GM15510 (cell line): ENCODE data around the gene RIPK3.

Source experiments
- POLR2A ChIP-seq: IDR thresholded peaks from 3 replicates; pipeline ENCODE4 v1.6.1; 2011; ENCODE audit warnings: borderline replicate concordance; ENCODE audit not compliant: insufficient read length; ENCODE audit errors: extremely low read depth

The RIPK3 gene

GRCh38 chr14:24362241-24362960 lies 22.6 kb upstream of the RIPK3 start:
- TF ChIP-seq POLR2A, result no peak

- TF ChIP-seq POLR2A, result no peak
Observed at GRCh38 chr14:24361326-24361725, 21.5 kb upstream of the RIPK3 start.

DNA sequence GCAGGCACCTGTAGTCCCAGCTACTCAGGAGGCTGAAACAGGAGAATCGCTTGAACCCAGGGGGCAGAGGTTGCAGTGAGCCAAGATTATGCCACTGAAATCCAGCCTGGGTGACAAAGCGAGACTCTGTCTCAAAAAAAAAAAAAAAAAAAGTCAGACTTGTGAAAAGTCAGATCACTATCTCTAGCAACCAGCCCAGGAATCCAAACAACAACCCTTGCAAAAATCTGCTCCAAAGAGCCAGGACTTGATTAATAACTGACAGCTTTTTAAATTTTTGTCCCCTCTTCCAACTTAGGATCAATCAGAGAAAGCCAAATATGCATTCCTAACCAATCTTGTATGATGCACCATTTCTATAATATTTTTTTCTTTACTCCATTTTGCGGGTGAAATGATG lies 20.5 kb upstream of the RIPK3 start:
- no peak for TF ChIP-seq POLR2A

DNA sequence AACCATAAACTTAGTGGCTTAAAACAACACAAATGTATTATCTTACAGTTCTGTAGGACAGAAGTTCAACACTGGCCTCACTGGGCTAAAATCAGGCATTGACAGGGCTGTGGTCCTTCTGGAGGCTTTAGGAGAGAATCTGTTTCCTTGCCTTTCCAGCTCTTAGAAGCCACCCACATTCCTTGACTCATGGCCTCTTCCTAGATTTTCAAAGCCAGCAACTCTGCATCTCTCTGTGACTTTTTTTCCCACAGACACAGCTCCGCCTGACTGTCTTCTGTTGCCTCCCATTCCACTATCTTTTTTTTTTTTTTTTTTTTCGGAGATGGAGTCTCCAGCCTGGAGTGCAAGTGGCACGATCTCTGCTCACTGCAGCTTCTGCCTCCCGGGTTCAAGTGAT lies 16.4 kb upstream of the RIPK3 start:
- no peak for TF ChIP-seq POLR2A

DNA sequence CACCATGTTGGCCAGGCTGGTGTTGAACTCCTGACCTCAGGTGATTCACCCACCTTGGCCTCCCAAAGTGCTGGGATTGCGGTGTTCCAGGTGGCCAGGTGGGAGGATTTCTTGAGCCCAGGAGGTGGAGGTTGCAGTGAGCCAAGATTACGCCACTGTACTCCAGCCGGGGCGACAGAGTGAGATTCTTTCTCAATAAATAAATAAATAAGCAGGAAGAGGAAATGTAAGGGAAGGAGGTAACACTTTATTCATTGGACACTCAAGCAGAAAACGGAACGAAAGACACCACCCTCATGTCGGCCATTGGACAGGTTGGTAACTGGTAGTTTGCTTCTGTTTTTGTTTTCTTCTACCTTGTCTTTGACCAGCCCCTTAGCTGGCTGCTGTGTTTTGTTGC lies 15.2 kb upstream of the RIPK3 start:
- TF ChIP-seq POLR2A, result no peak

GRCh38 chr14:24353559-24354481 lies 14.0 kb upstream of the RIPK3 start:
- no peak for TF ChIP-seq POLR2A

DNA sequence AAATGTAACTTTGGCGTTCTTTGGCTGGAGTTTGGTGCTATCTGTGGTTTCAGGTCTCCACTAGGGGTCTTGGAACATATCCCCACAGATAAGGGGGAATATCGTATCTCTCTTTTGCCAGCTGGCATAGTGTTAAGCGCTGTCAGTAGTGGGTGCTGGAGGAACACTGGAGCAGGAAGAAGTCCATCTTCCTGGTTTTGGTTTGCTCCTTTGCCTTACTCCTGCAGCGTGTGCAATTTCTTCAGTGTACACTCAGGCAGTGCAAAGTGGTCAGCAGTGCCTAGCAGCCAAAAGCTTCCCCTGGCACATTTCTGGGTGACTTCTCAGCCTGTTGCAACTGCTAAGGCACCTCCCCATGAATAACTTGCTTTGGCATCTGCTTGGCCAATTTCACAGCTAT lies 11.7 kb upstream of the RIPK3 start:
- no peak for TF ChIP-seq POLR2A

DNA sequence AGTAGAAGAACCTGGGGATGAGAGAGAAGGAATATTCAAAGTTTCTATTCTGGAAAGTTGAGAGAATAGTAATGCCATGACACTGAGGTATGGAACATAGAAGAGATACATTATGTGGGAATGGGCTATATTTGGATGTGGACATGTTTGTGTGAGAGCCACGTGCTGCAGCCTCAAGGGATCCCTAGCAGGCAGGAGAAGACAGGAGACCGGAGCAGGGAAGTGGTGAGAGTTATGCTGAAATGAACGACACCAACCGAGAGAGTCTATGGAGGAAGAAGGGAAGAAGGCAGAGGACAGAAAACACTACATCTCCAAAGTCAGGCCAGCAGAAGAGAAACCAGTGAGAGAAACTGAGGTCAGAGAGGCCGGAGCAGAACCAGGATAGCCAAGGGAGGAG lies 10.0 kb upstream of the RIPK3 start:
- TF ChIP-seq POLR2A, result no peak

DNA sequence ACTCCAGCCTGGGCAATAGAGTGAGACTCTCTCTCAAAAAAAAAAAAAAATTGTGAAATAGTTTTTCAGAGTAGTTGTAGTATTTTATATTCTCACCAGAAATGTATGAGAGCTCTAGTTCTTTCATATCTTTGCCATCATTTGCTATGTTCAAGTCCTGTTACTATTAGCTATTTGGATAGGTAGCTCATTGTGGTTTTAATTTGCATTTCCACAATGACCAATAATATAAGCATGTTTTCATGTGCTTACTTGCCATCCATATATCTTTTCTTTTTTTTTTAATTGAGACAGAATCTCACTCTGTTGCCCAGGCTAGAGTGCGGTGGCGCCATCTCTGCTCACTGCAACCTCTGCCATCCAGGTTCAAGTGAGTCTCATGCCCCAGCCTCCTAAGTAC lies 8.4 kb upstream of the RIPK3 start:
- TF ChIP-seq POLR2A, result no peak

DNA sequence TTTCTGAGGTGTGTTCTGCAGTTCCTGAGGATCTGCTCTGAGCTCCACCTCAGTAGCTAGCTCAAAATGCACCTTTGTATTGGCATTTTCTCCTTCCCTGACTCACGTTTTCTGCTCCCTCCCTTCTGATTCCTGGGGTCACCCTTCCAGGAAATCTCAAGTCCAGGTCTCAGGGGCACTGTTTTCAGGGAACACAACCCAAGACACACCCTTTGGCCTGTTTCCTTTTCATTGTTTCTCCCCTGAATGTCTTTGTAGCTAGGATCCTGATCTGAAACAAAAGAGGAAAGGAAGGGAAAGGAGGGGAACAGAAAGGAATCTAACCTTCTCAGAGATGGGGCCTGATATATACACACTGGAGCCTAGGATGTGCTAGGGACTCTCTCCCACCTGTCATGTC lies 7.3 kb upstream of the RIPK3 start:
- no peak for TF ChIP-seq POLR2A

DNA sequence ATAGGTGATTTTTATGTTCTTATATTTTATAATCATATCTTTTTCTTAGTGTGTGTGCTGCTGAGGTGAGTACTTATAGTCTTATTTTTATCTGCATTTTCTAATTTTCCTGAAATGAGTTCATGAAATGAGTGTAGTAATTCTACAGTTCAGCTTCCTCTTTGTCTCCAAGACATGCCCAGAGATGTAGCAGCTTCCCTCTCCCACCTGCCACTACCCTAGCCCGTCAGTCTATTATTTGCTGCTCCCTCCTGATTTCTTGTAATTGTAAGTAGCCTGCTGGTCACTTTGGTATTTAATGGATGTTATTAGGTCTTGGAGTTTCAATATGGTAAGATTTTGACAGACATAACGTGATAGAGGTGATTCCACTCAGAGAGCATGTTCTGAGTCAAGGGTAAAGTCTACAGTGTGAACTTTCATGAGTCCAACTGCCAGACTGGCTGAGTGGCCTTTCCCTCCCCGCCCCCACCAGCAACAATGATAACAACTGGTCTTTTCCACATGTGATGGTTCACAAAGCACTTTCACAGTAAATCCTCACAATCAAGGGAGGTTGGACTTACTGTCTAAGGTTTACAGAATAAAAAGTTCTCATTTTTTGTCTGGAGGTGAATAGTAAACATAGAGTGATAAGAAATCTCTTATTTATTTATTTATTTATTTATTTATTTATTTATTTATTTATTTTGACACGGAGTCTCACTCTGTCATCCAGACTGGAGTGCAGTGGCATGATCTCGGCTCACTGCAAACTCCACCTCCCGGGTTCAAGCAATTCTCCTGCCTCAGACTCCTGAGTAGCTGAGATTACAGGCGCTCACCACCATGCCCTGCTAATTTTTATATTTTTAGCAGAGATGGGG lies 4.2 kb upstream of the RIPK3 start:
- TF ChIP-seq POLR2A, result no peak

- TF ChIP-seq POLR2A, result no peak
Observed at GRCh38 chr14:24342889-24343288, 3.1 kb upstream of the RIPK3 start.

- TF ChIP-seq POLR2A, result no peak
Observed at GRCh38 chr14:24340606-24341005, 815 bp upstream of the RIPK3 start.

DNA sequence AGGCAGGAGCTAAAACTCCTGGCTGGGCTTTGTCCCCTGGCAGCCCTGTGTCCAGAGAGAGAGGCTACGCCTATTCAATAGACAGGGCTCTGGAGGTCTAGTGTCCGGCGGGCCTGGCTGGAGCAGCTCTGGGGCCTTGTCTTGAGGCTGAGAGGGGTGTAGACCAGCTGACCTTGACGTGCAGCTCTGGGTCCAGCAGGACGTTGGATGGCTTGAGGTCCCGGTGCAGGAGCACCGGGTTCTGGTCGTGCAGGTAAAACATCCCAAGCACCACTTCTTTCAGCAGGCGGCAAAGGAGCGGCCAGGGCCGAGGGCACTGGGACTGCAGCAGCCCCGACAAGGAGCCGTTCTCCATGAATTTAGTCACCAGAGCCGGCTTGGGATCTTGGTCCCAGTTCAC lies 948 bp downstream of the RIPK3 start:
- TF ChIP-seq POLR2A, result no peak

GRCh38 chr14:24337824-24338175 lies 2.0 kb downstream of the RIPK3 start:
- TF ChIP-seq POLR2A, result no peak
